ENCODE measurements around the gene PLP2. TPM values are rescaled to one million over a fixed set of nuclear protein-coding genes. Genes with fewer than 3 reads are reported as not detected.

Gene PLP2
- total and polyA plus RNA-seq, 5 donors, result 83.0 to 96.4 (median 89.0) TPM

GRCh38 chrX:49176421-49177326 is 5.0 kb downstream of the PLP2 start:
- Histone ChIP-seq H3K27ac (ENCODE audit: low read length) (no peak overlapping the region), H3K27me3 (ENCODE audit: control insufficient read depth, insufficient read depth) (no peaks in the 10 kb centered on the region), H3K4me3 (ENCODE audit: low read length) (no peak overlapping the region), H3K9me3 (ENCODE audit: control insufficient read depth, low read length) (no peaks in the 10 kb centered on the region), H3K4me1 (ENCODE audit: control insufficient read depth, insufficient read depth, low read length) (peaks cover 4% of the 10 kb centered on the region)
- 57% methylated on average over 27 of the region's 27 CpGs for WGBS
- DNase-seq (peak in 2 of 3 donors; percentile 75), ATAC-seq (peak in 1 of 2 donors; percentile 23)
- intact Hi-C loops (cut with DNase I), result no loop called here

- Histone ChIP-seq H3K9me3 (ENCODE audit: control insufficient read depth, low read length) (no peaks in the 10 kb centered on the region), H3K4me1 (ENCODE audit: control insufficient read depth, insufficient read depth, low read length) (peaks cover 4% of the 10 kb centered on the region), H3K27ac (ENCODE audit: low read length) (no peak overlapping the region), H3K27me3 (ENCODE audit: control insufficient read depth, insufficient read depth) (no peaks in the 10 kb centered on the region), H3K4me3 (ENCODE audit: low read length) (no peak overlapping the region)
- 89% methylated on average over 4 of the region's 4 CpGs for WGBS
- ATAC-seq (peak; percentile 5 to 28), DNase-seq (no peak)
- intact Hi-C loops (cut with DNase I), result no loop called here
Measured at GRCh38 chrX:49177338-49177833, 5.7 kb downstream of the PLP2 start.

- intact Hi-C loops (cut with DNase I), result no loop called here
- WGBS, result 90% methylated on average over 23 of the region's 23 CpGs
- Histone ChIP-seq H3K27me3 (ENCODE audit: control insufficient read depth, insufficient read depth) (no peaks in the 10 kb centered on the region), H3K9me3 (ENCODE audit: control insufficient read depth, low read length) (no peaks in the 10 kb centered on the region), H3K27ac (ENCODE audit: low read length) (no peak overlapping the region), H3K4me3 (ENCODE audit: low read length) (no peak overlapping the region), H3K4me1 (ENCODE audit: control insufficient read depth, insufficient read depth, low read length) (peaks cover 3% of the 10 kb centered on the region)
- no peak for DNase-seq
- ATAC-seq, result peak in 1 of 2 donors; percentile 12
Measured at GRCh38 chrX:49177873-49178480, 6.3 kb downstream of the PLP2 start.

GRCh38 chrX:49178537-49178936 is 6.8 kb downstream of the PLP2 start:
- ATAC-seq, result no peak
- Histone ChIP-seq H3K9me3 (ENCODE audit: control insufficient read depth, low read length) (no peaks in the 10 kb centered on the region), H3K4me3 (ENCODE audit: low read length) (no peak overlapping the region), H3K27ac (ENCODE audit: low read length) (no peak overlapping the region), H3K27me3 (ENCODE audit: control insufficient read depth, insufficient read depth) (no peaks in the 10 kb centered on the region), H3K4me1 (ENCODE audit: control insufficient read depth, insufficient read depth, low read length) (no peaks in the 10 kb centered on the region)
- DNase-seq, result no peak
- WGBS, result 93% methylated on average over 3 of the region's 3 CpGs
- intact Hi-C loops (cut with DNase I), result no loop called here

- Histone ChIP-seq H3K9me3 (ENCODE audit: control insufficient read depth, low read length) (no peaks in the 10 kb centered on the region), H3K4me3 (ENCODE audit: low read length) (no peak overlapping the region), H3K27me3 (ENCODE audit: control insufficient read depth, insufficient read depth) (no peaks in the 10 kb centered on the region), H3K4me1 (ENCODE audit: control insufficient read depth, insufficient read depth, low read length) (no peaks in the 10 kb centered on the region), H3K27ac (ENCODE audit: low read length) (no peak overlapping the region)
- WGBS, result 88% methylated on average over 2 of the region's 2 CpGs
- DNase-seq (peak in 1 of 3 donors; percentile 1), ATAC-seq (no peak)
- intact Hi-C loops (cut with DNase I), result no loop called here
Measured at GRCh38 chrX:49179358-49179757, 7.7 kb downstream of the PLP2 start.

- no peaks in the 10 kb centered on the region for H3K27me3 ChIP-seq (ENCODE audit: control insufficient read depth, insufficient read depth)
- H3K4me1 ChIP-seq (ENCODE audit: control insufficient read depth, insufficient read depth, low read length), result peaks cover 4% of the 10 kb centered on the region
- no peaks in the 10 kb centered on the region for H3K9me3 ChIP-seq (ENCODE audit: control insufficient read depth, low read length)
- H3K4me3 ChIP-seq (ENCODE audit: low read length), result no peak overlapping the region
- 76% methylated on average over 18 of the region's 18 CpGs for WGBS
- intact Hi-C loops (cut with DNase I), result no loop called here
- H3K27ac ChIP-seq (ENCODE audit: low read length), result peak overlapping the region; percentile 46
- DNase-seq (peak in 2 of 3 donors; percentile 72 to 73), ATAC-seq (peak in 1 of 2 donors; percentile 2)
Measured at GRCh38 chrX:49183701-49184281, 12.1 kb downstream of the PLP2 start.

- intact Hi-C loops (cut with DNase I), result no loop called here
- H3K27ac ChIP-seq (ENCODE audit: low read length), result peak overlapping the region; percentile 85
- ATAC-seq, result peak; percentile 85 to 88
Measured at GRCh38 chrX:49184294-49185281, 12.9 kb downstream of the PLP2 start.

GRCh38 chrX:49186125-49187027 is 14.7 kb downstream of the PLP2 start, which contains the start of gene PRICKLE3:
Gene PRICKLE3, minus strand, starts transcription at chrX:49186373. Its CDS starts 76 bp downstream, at chrX:49186297.
- H3K4me3 ChIP-seq (ENCODE audit: low read length), result peak within 1 kb of the TSS; percentile 71
- ATAC-seq (peak; percentile 53 to 56), DNase-seq (peak; percentile 85 to 95 (median 94))
- peak within 1 kb of the TSS; percentile 88 for H3K27ac ChIP-seq (ENCODE audit: low read length)
- WGBS, result 9% methylated on average over 62 of the region's 62 CpGs
- intact Hi-C loops (cut with DNase I), result no loop called here
- no peaks in the 10 kb centered on the region for H3K9me3 ChIP-seq (ENCODE audit: control insufficient read depth, low read length)
- no peaks in the 10 kb centered on the region for H3K27me3 ChIP-seq (ENCODE audit: control insufficient read depth, insufficient read depth)
- H3K4me1 ChIP-seq (ENCODE audit: control insufficient read depth, insufficient read depth, low read length), result peaks cover 4% of the 10 kb centered on the region

More at GRCh38 chrX:49184294-49185281, 12.9 kb downstream of the PLP2 start:
- Histone ChIP-seq H3K4me3 (ENCODE audit: low read length) (peak overlapping the region; percentile 46), H3K4me1 (ENCODE audit: control insufficient read depth, insufficient read depth, low read length) (peaks cover 4% of the 10 kb centered on the region), H3K9me3 (ENCODE audit: control insufficient read depth, low read length) (no peaks in the 10 kb centered on the region), H3K27me3 (ENCODE audit: control insufficient read depth, insufficient read depth) (no peaks in the 10 kb centered on the region)
- DNase-seq, result peak; percentile 93 to 96 (median 96)
- WGBS, result 7% methylated on average over 43 of the region's 46 CpGs

- 58% methylated on average over 15 of the region's 15 CpGs for WGBS
- intact Hi-C loops (cut with DNase I), result no loop called here
- ATAC-seq (no peak), DNase-seq (peak in 1 of 3 donors; percentile 60)
- Histone ChIP-seq H3K9me3 (ENCODE audit: control insufficient read depth, low read length) (no peaks in the 10 kb centered on the region), H3K27ac (ENCODE audit: low read length) (peak overlapping the region; percentile 88), H3K4me1 (ENCODE audit: control insufficient read depth, insufficient read depth, low read length) (peaks cover 4% of the 10 kb centered on the region), H3K4me3 (ENCODE audit: low read length) (no peak overlapping the region), H3K27me3 (ENCODE audit: control insufficient read depth, insufficient read depth) (no peaks in the 10 kb centered on the region)
Measured at GRCh38 chrX:49187028-49187394, 15.3 kb downstream of the PLP2 start.
